Right lobe of liver (tissue), 4 donors: ENCODE results near the gene NCF2.

Experiments used
- CTCF ChIP-seq, 4 donors: fragments of 200-600 bp in 3 of 4; fragments of 450-650 bp in 1 of 4; IDR thresholded peaks; one replicate each; pipeline versions ENCODE4 v1.5.1 to v1.8.0; 2016 to 2022; ENCODE audit warnings: antibody characterized with exemption in 4 of 4, mild to moderate bottlenecking in 2 of 4
- POLR2A ChIP-seq: fragments of 450-650 bp; IDR thresholded peaks from one replicate; pipeline ENCODE4 v1.6.1; 2017; ENCODE audit warnings: antibody characterized with exemption, mild to moderate bottlenecking
- donor health status: DM: no; HTN: no; CAD: no.
- donor health status: DM: no; HTN: no; CAD: no.
- donor health status: DM: no; HTN: yes; CAD: no.

DNA sequence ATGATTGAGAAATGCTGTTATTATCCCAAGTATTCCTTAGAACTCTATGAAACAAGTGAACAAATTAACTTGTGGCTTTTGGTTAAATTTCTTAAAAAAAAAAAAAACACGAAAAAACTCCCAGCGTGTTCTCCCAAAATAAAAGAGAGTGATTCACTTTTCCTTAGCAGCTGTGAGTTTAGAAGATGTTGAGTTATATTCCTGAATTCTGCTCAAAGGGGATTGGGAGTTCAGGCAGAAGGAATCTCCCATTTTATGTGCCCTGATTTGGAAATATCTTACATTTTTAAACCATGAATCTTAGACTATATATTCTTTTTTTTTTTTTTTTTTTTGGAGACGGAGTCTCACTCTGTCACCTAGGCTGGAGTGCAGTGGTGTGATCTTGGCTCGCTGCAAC is 83.7 kb downstream of the NCF2 start:
- TF ChIP-seq POLR2A (no peak), CTCF (IDR thresholded peaks at IDR 0.05) (no peak)
